ENCODE measurements around the gene CNR2.

GRCh38 chr1:23924601-23925000, 11.4 kb upstream of the CNR2 start:
- no peak for TF ChIP-seq EP300 (IDR thresholded peaks at IDR 0.05; ENCODE audit: low read depth)
- TF ChIP-seq, protein P1, sequence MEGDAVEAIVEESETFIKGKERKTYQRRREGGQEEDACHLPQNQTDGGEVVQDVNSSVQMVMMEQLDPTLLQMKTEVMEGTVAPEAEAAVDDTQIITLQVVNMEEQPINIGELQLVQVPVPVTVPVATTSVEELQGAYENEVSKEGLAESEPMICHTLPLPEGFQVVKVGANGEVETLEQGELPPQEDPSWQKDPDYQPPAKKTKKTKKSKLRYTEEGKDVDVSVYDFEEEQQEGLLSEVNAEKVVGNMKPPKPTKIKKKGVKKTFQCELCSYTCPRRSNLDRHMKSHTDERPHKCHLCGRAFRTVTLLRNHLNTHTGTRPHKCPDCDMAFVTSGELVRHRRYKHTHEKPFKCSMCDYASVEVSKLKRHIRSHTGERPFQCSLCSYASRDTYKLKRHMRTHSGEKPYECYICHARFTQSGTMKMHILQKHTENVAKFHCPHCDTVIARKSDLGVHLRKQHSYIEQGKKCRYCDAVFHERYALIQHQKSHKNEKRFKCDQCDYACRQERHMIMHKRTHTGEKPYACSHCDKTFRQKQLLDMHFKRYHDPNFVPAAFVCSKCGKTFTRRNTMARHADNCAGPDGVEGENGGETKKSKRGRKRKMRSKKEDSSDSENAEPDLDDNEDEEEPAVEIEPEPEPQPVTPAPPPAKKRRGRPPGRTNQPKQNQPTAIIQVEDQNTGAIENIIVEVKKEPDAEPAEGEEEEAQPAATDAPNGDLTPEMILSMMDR (IDR thresholded peaks at IDR 0.05) = no peak

Data from transverse colon (tissue), 3 donors.